Activated T-cell treated with anti-CD3 and anti-CD28 coated beads for 4 hours (primary cell): ENCODE data around the gene AIF1L.

ENCODE experiments used
- DNase-seq: peaks from one replicate; pipeline ENCODE4 v3.0.0-alpha.2; 2020

AIF1L gene

GRCh38 chr9:131096269-131097125 is at the start of gene AIF1L:
Gene AIF1L, plus strand, starts transcription at chr9:131096531. Its CDS starts 99 bp downstream, at chr9:131096630.
- peak; percentile 34 for DNase-seq

GRCh38 chr9:131046581-131047202 is 49.6 kb upstream of the AIF1L start:
- DNase-seq = peak; percentile 67

- DNase-seq = no peak
These were observed 48.0 kb upstream of the AIF1L start for GRCh38 chr9:131048332-131048731.

- no peak for DNase-seq
These were observed 47.5 kb upstream of the AIF1L start for GRCh38 chr9:131048820-131049219.

GRCh38 chr9:131049829-131050715 is 46.3 kb upstream of the AIF1L start:
- DNase-seq = no peak

- no peak for DNase-seq
These were observed 45.5 kb upstream of the AIF1L start for GRCh38 chr9:131050831-131051230.

GRCh38 chr9:131051592-131052517 is 44.5 kb upstream of the AIF1L start:
- DNase-seq = no peak

GRCh38 chr9:131053896-131054295 is 42.4 kb upstream of the AIF1L start:
- no peak for DNase-seq

- DNase-seq = no peak
These were observed 39.4 kb upstream of the AIF1L start for GRCh38 chr9:131056781-131057506.

- no peak for DNase-seq
These were observed 35.3 kb upstream of the AIF1L start for GRCh38 chr9:131060900-131061630.

- DNase-seq = no peak
These were observed 33.4 kb upstream of the AIF1L start for GRCh38 chr9:131062969-131063368.

GRCh38 chr9:131065599-131065998 is 30.7 kb upstream of the AIF1L start:
- no peak for DNase-seq

- no peak for DNase-seq
These were observed 28.7 kb upstream of the AIF1L start for GRCh38 chr9:131067625-131068024.

GRCh38 chr9:131068076-131068816 is 28.1 kb upstream of the AIF1L start:
- DNase-seq = no peak

GRCh38 chr9:131069699-131070098 is 26.6 kb upstream of the AIF1L start:
- DNase-seq = no peak

GRCh38 chr9:131072107-131072870 is 24.0 kb upstream of the AIF1L start:
- DNase-seq = no peak

- DNase-seq = no peak
These were observed 23.5 kb upstream of the AIF1L start for GRCh38 chr9:131072871-131073237.

GRCh38 chr9:131076347-131077195 is 19.8 kb upstream of the AIF1L start:
- DNase-seq = no peak
